Esophagus squamous epithelium (tissue), 4 donors: ENCODE data around the gene UGT1A10.

Source experiments
- CTCF ChIP-seq, 6 experiments: fragments of 450-650 bp in 4 of 6; fragments of 200-600 bp in 2 of 6; sonication (generic) in 2 of 6; IDR thresholded peaks; one replicate each; pipeline ENCODE4 v1.5.1; 2016 to 2019; ENCODE audit warnings: antibody characterized with exemption in 6 of 6, mild to moderate bottlenecking in 4 of 6, moderate library complexity in 4 of 6
- POLR2A ChIP-seq, 4 donors: fragments of 450-650 bp; IDR thresholded peaks; one replicate each; pipeline ENCODE4 v1.6.1; 2017; ENCODE audit warnings: antibody characterized with exemption in 4 of 4, mild to moderate bottlenecking in 4 of 4, moderate library complexity in 3 of 4

- no peak for TF ChIP-seq CTCF (IDR thresholded peaks at IDR 0.05)
- no peak for TF ChIP-seq POLR2A (IDR thresholded peaks at IDR 0.05)
Observed at GRCh38 chr2:233821196-233821595, 184.9 kb downstream of the UGT1A10 start.
